IPS DF 6.9 (cell line): ENCODE measurements around the gene CDH4.
"Not testable (repeated sequence)": the region's sequence is repeated elsewhere in the genome, so short reads cannot be mapped to it uniquely, and the experiment has no call there.

Experiments
- DNase-seq: peaks from one replicate; pipeline ENCODE4 v3.0.0-alpha.2; 2013; ENCODE audit warnings: low read depth, low spot score
- H3K27ac ChIP-seq: one replicate; pipeline ENCODE4 v1.5.1; 2013; ENCODE audit warnings: low read length, control low read depth
- H3K27me3 ChIP-seq: 2 replicates; pipeline ENCODE4 v1.6.1; 2013; ENCODE audit warnings: mild to moderate bottlenecking, low read length; ENCODE audit not compliant: control insufficient read depth, insufficient read depth
- H3K36me3 ChIP-seq: 2 replicates; pipeline ENCODE4 v1.6.1; 2013; ENCODE audit warnings: low read length; ENCODE audit not compliant: control insufficient read depth, insufficient read depth
- H3K4me1 ChIP-seq: 2 replicates; pipeline ENCODE4 v1.6.1; 2013; ENCODE audit warnings: low read length; ENCODE audit not compliant: control insufficient read depth, insufficient read depth
- H3K4me3 ChIP-seq: 2 replicates; pipeline ENCODE4 v1.5.1; 2013; ENCODE audit warnings: mild to moderate bottlenecking, low read length
- H3K9me3 ChIP-seq: 2 replicates; pipeline ENCODE4 v1.6.1; 2013; ENCODE audit warnings: low read length, inconsistent platforms; ENCODE audit not compliant: control insufficient read depth, insufficient read depth
- WGBS: extraction: QIAGEN DNeasy Blood & Tissue Kit; methylation state at CpG from one replicate; pipeline ENCODE4 v1.1.7; 2013; ENCODE audit warnings: mixed read lengths, missing lambda C conversion rate; ENCODE audit not compliant: insufficient read length, insufficient coverage; 5-methylcytosine and 5-hydroxymethylcytosine counted together

Gene CDH4

DNA sequence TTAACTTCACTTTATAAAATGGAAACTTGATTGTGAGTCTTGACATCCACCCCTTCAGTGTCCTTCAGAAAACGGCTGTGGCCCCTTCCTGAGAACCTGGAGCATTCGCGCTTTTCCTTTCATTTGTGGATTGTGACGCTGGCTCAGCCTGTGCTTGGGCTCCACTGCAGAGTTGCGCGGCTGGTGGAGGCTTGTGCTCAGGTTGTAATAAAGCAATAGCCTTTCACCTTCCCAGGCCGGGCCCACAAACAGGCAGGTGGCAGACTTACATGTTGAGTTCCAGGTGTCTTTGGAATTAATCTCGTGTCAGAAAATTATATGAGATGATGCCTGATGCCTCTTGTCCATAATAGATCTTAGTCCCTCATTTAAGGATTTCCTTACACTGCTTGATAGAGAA lies 199.9 kb downstream of the CDH4 start:
- Histone ChIP-seq H3K4me1 (peaks cover 3% of the 10 kb centered on the region; the same call in 1 of the 2 replicates), H3K9me3 (no peaks in the 10 kb centered on the region), H3K27ac (no peak overlapping the region), H3K4me3 (no peak overlapping the region), H3K27me3 (no peaks in the 10 kb centered on the region), H3K36me3 (no peaks in the 10 kb centered on the region)
- WGBS = no CpG with 5 or more reads among the region's 8 CpGs
- no peak for DNase-seq

DNA sequence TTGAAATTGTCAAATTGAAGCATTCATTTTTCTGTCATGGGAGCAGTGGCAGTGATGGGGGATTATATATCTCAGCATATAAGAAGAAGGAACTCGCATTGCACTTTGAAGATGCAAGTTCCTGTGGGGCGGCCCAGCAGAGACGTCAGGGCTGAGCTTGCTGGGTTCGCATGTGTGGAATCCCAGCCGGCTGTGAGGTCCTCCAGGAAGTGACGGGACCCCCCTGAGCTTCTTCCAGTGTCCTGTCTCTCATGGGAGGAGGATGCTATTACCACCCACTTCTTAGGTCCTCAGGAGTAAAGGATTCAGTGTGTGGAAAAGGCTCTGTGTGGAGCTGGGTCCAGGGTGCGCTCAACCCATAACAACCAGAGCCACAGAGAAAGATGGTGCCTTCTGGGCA lies 201.2 kb downstream of the CDH4 start:
- Histone ChIP-seq H3K4me1 (peaks cover 3% of the 10 kb centered on the region; the same call in 1 of the 2 replicates), H3K9me3 (no peaks in the 10 kb centered on the region), H3K27me3 (no peaks in the 10 kb centered on the region), H3K27ac (no peak overlapping the region), H3K36me3 (no peaks in the 10 kb centered on the region), H3K4me3 (no peak overlapping the region)
- DNase-seq = no peak
- WGBS = no CpG with 5 or more reads among the region's 7 CpGs

DNA sequence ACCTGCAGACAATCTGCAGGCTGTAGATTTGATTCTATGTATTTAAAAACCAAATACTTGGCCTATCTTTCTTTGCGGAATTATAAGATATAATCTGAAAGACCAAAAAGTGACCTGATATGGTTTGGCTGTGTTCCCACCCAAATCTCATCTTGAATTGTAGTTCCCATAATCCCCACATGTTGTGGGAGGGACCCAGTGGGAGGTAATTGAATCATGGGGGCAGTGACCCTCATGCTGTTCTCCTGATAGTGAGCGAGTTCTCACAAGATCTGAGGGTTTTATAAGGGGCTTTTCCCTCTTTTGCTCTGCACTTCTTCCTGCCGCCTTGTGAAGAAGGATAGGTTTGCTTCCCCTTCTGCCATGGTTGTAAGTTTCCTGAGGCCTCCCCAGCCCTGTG lies 201.6 kb downstream of the CDH4 start:
- H3K27me3 ChIP-seq, H3K4me1 ChIP-seq, H3K36me3 ChIP-seq, H3K9me3 ChIP-seq, DNase-seq, H3K4me3 ChIP-seq, H3K27ac ChIP-seq: not testable (repeated sequence)
- WGBS = no CpG with 5 or more reads among the region's 3 CpGs

DNA sequence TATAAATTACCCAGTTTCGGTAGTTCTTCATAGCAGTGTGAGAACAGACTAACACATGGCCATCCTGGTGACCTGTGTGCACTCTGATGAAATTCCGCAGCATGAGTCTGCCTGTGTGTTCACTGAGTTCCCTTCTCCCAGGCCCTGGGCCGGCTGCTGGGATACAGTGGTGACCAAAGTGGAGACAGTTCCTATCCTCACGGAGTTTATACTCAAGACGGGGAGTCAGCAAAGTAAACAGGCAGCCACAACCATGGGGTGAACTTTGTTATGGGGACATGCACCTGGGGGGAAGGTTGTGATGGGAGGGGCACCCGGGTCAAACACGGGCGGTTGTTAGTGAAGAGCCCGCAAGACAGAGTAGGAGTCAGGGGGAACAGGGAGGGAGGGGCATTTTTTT lies 202.0 kb downstream of the CDH4 start:
- no peak overlapping the region for H3K27ac ChIP-seq
- no peak for DNase-seq
- peaks cover under 1% of the 10 kb centered on the region; the same call in 1 of the 2 replicates for H3K4me1 ChIP-seq
- H3K27me3 ChIP-seq = no peaks in the 10 kb centered on the region
- no peaks in the 10 kb centered on the region for H3K36me3 ChIP-seq
- no peak overlapping the region for H3K4me3 ChIP-seq
- no peaks in the 10 kb centered on the region for H3K9me3 ChIP-seq
- WGBS = no CpG with 5 or more reads among the region's 9 CpGs

DNA sequence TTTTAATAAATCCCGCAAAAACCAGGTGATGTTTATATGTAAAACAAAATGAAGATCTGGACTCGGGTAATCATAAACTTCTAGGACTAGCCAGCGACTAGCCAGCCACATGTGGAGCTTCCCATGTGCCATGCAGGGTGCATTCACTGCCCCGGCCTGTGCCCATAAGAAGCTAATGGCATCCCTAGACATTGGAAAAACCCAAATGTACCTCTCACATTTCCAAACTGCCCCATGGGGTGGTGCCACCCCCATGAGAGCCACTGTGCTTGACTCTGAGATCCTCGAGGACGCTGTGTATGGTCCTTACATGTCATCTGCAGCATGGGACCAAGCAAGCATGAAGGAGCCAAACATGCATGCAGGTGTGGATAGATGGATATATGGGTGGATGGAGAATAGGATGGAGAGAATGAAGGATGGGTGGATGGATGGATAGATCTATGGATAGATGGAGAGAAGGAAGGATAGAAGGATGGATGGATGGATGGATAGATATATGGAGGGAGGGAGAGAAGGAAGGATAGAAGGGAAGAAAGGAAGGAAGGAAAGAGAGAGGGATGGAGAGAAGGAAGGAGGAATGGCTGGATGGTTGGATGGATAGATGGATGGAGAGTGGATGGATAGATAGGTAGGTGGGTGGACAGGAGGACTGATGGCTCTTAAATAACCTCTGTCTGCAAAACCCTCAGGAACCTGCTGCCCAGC lies 203.6 kb downstream of the CDH4 start:
- WGBS = no CpG with 5 or more reads among the region's 6 CpGs
- no peak for DNase-seq
- H3K27me3 ChIP-seq = no peaks in the 10 kb centered on the region
- H3K4me3 ChIP-seq = no peak overlapping the region
- H3K4me1 ChIP-seq = 0 out of 2 replicates have a peak, but pooled peaks cover 1% of the 10 kb centered on the region
- H3K27ac ChIP-seq = no peak overlapping the region
- H3K9me3 ChIP-seq = no peaks in the 10 kb centered on the region
- H3K36me3 ChIP-seq = no peaks in the 10 kb centered on the region

DNA sequence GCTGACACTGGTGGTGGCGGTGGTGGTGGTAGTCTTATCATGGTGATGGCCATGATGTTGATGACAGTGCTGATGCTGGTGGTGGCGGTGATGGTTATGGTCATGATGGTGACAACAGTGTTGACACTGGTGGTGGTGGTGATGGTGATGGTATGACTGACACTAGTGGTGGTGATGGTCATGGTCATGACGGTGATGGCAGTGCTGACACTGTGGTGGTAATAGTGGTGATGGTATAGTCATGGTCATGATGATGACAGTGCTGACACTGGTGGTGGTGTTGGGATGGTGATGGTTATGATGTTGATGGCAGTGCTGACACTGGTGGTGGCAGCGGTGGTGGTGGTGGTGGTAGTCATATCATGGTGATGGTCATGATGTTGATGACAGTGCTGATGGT lies 205.7 kb downstream of the CDH4 start:
- no peak for DNase-seq
- H3K27me3 ChIP-seq = no peaks in the 10 kb centered on the region
- no CpG with 5 or more reads among the region's 4 CpGs for WGBS
- no peak overlapping the region for H3K27ac ChIP-seq
- H3K9me3 ChIP-seq = no peaks in the 10 kb centered on the region
- 0 out of 2 replicates have a peak, but pooled peaks cover 1% of the 10 kb centered on the region for H3K4me1 ChIP-seq
- H3K4me3 ChIP-seq = no peak overlapping the region
- no peaks in the 10 kb centered on the region for H3K36me3 ChIP-seq

DNA sequence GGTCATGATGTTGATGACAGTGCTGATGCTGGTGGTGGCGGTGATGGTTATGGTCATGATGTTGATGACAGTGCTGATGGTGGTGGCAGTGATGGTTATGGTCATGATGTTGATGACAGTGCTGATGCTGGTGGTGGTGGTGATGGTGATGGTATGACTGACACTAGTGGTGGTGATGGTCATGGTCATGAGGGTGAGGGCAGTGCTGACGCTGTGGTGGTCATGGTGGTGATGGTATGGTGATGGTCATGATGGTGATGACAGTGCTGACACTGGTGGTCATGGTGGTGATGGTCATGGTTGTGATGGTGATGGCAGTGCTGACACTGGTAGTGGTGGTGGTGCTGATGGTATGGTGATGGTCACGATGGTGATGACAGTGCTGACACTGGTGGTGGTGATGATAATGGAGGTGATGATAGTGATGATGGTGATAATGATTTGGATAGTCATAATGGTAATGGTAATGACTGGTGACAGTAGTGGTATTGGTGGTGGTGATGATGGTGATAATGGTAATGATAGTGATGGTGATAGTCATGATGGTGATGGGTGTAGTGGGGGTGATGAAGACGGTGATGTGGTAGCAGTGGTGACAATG lies 206.2 kb downstream of the CDH4 start:
- Histone ChIP-seq H3K27ac (no peak overlapping the region), H3K27me3 (no peaks in the 10 kb centered on the region), H3K9me3 (no peaks in the 10 kb centered on the region), H3K4me1 (0 out of 2 replicates have a peak, but pooled peaks cover 1% of the 10 kb centered on the region), H3K4me3 (no peak overlapping the region), H3K36me3 (no peaks in the 10 kb centered on the region)
- WGBS = 100% methylated on average over 1 of the region's 4 CpGs
- DNase-seq = no peak

DNA sequence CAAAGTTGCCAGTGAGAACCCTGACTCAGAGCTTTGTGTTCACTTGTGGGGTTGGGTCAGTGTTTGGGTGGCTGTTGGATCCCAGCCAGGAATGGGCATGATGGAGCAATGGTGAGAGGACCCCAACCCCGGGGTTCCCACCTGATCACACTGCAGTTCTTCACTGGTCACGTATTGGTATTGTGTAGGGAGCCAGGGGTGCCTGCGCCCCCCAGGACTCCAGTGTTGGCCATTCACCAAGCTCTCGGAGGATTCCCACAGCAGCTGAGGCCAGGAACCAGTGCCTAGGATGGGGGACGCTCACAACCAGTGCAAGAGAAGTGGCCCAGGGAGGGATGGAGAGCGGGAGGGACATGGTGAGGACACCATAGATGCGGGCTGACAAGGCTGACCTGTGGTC lies 207.2 kb downstream of the CDH4 start:
- H3K27me3 ChIP-seq = no peaks in the 10 kb centered on the region
- no CpG with 5 or more reads among the region's 7 CpGs for WGBS
- H3K4me1 ChIP-seq = 0 out of 2 replicates have a peak, but pooled peaks cover 1% of the 10 kb centered on the region
- no peak overlapping the region for H3K4me3 ChIP-seq
- H3K27ac ChIP-seq = no peak overlapping the region
- no peak for DNase-seq
- H3K9me3 ChIP-seq = no peaks in the 10 kb centered on the region
- no peaks in the 10 kb centered on the region for H3K36me3 ChIP-seq

DNA sequence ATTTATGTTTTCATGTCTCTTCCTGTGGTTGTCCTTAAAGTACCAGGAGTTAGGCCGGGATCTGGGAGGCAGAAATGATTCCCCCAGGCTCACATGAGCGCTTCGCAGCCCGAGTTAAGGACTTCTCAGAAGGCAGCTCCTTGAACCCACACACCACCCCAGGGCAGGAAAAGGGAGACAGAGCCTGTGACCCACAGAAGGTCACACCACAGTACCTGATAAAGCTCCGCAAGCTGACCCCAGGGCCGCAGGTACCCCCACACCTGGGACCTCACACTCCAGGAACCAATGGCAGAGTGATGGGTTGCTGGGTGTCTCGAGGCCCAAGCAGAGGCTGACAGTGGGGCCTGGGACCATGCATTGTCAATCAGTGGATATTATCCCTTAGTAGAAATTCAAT lies 207.6 kb downstream of the CDH4 start:
- Histone ChIP-seq H3K27ac (no peak overlapping the region), H3K9me3 (no peaks in the 10 kb centered on the region), H3K36me3 (no peaks in the 10 kb centered on the region), H3K4me1 (0 out of 2 replicates have a peak, but pooled peaks cover 1% of the 10 kb centered on the region), H3K27me3 (no peaks in the 10 kb centered on the region), H3K4me3 (no peak overlapping the region)
- no peak for DNase-seq
- WGBS = no CpG with 5 or more reads among the region's 7 CpGs

DNA sequence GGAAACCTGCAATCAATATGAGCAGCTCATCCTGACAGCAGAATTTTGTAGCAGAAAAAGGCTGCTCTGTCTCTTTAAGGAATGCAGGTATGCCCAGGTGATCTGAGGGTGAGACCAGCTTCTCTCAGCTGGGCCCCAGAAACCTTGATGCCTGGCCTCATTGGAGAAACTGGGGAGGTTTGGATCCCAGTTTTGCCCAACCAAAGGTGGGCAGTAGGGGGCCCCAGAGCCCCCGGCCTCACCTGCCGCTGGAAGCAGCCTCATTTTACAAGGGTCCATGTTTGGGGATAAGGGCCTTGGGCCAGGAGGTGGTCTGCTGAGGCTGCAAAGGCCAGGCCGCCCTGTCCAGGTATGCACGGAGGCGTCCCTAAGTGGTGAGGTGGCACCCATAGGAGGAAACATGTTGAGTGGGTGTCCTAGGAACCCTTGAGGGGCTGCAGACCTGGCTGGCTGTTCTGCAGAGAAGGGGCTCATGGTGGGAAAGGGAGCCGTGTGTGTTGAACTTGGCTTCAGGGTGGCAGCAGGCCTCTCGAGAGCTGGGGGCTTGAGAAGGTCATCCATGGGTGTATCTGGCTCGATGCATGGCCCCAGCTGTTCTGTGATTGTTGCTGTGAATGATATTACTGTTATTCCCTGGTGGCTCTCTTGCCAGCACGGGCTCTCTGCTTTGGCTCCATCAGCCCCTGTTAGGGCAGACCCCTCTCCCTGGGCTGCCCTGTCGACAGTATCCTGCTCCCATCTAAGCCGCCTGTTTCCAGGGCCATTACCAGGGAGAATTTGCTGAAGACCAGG lies 208.4 kb downstream of the CDH4 start:
- no peaks in the 10 kb centered on the region for H3K9me3 ChIP-seq
- H3K27me3 ChIP-seq = no peaks in the 10 kb centered on the region
- no peak overlapping the region for H3K27ac ChIP-seq
- DNase-seq = no peak
- no peaks in the 10 kb centered on the region for H3K36me3 ChIP-seq
- H3K4me3 ChIP-seq = no peak overlapping the region
- no CpG with 5 or more reads among the region's 11 CpGs for WGBS
- 0 out of 2 replicates have a peak, but pooled peaks cover 1% of the 10 kb centered on the region for H3K4me1 ChIP-seq
